Endometrium (tissue), 2 donors: ENCODE data around the gene FBL.

ENCODE experiments used
- FAIRE-seq: peaks from 2 replicates; lab custom pipeline; 2012; peaks lifted over from hg19 to GRCh38; lab: Jason Lieb, UNC
- donor health status: control.
- donor health status: control.

FBL gene

DNA sequence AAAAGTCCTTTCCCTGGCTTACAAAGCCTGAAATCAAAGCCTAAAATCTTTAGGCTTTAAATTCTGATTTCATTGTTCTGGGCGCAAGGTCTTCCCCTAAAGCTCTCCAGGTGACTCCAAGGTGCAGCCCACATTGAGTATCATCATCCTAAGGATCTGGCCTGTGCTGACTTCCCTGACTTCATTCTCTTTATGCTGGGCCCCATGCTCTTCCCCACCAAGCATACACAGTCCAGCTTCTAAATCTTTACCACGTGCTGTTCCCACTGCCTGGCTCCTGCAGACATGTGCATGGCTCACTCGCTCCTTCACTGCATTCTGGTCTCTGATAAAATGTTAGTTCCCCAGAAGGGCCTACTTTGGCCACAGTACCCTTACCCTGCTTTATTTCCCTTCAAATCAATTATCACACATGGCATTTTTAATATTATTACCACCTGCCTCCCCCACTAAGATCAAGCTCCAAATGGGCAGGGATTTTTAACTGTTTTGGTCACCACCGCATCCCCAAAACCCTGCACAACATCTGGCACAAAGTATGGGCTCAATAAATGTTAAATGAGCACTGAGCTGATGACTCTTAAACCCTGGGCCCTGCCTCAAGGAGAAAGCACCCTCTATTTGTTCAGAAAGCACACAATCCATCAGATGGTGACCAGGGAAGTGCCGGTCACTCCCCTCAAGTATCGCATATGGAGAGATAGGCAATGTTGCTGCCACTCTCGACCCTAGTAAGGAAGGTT lies 3.3 kb downstream of the FBL start:
- FAIRE-seq, result no peak

DNA sequence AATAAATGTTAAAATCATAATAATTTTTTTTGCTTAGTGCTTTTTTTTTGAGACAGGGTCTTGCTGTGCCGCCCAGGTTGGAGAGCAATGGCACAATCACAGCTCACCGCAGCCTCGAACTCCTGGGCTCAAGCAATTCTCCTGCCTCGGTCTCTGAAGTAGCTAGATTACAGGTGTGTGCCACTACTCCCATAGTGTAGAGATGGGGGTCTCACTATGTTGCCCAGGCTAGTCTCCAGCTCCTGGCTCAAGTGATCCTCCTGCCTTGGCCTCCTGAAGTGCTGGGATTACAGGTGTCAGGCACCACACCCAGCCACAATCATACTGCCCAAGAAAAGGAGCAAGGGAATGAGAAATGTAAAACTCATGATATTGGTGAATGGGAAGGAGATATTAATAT lies 5.1 kb downstream of the FBL start:
- no peak for FAIRE-seq

DNA sequence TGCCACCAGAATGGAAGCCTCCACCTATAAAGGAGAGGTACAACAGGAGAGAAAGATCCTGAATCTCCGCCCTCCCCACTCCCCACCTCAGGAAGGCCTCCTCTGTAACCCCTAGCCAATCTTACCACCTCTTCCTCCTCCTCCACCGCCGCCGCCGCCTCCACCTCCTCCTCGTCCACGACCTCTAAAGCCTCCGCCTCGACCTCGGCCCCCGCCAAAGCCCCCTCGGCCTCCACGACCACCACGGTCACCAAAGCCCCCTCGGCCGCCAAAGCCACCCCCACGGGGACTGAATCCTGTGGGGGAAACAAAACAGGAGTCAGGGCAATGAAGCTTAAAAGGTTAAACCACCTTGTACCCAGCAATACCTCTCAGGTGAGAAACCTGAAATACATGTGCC lies 5.7 kb downstream of the FBL start:
- no peak for FAIRE-seq

DNA sequence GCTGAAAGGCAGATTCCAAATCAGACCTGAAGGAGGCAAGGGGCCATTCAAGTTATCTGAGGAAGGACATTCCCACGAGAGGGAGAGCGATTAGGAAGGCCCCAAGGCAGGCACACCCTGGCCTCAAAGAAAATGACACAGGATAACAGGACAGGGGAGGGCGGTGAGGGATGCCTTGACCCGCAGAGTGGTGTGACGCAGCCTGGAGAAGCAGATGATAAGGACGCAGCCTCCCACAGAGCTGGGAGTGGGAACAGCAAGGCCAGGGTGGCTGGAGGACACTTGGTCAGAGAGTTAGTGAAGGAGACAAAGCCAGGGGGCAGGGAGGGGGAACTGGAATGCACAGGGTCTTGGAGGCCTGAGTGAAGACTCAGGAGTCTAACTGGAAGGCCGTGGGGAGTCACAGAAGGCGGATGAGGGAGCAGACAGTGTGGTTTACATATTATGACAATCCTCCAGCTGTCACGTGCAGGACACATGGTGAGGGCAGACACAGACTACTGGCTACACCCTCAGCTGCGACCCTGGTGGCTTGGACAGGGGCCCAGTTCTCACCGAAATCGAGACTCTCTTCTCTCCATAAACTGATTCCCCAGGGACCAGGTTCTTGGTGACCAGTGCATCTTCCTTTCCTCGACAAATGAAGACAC lies 6.4 kb downstream of the FBL start:
- FAIRE-seq, result no peak

DNA sequence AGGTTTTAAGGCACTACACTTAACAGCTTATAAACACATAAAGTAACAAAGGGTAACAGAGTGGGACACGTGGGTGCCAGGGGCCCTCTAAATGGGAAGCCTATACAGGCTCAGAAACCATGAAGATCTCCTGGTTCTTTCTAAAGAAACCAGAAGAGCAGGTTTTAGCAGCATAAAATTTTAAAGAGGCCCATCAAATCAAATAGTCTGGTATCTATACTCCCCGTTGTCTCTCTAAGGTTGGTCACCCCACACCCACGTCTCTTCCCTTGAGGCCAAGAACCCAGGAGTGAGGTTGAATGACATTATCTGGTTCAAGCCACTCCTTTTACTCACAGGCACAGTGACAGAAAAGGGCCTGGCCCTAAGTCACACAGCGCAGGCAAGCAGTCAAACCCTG lies 7.6 kb downstream of the FBL start:
- no peak for FAIRE-seq

DNA sequence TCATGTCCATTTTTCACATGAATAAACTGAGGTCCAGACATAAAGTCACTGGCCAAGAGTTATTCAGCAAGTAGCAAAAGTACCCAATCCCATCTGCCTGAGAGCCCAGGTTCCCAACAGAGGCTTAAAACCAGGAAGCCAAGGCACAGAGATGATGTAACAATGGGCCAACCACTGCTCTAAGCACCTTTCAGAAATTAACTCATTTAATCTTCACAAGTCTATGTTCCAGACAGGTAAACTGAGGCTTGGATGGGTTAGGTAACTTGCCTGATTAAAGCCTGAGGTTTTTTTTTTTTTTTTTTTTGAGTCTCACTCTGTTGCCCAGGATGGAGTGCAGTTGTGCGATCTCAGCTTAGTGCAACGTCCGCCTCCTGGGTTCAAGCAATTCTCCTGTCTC lies 8.2 kb downstream of the FBL start:
- no peak for FAIRE-seq

DNA sequence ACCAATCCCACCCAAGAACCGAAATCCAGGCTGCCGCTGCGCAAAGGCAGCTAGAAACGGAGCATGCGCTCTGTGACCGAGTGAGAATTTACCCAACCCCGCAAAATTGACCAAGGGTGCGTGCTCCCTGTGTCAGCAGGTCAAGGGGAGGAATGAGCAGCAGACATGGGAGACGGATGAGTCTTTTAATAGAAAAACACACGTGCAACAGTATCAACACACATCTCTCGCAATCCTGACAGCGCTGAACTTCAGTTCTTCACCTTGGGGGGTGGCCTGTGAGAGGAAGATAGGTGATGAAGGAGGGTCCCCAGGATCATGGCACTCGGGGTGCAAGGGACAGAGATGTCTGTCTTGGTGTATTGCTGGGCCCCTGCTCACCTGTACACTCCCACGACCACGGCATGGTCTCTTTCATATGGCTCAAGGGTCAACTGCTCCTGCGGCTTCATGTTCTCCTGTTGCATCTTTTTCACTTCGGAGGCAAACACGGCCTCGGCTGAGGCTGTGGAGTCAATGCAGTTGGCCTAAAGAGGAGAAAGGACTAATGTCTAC lies 11.8 kb downstream of the FBL start:
- FAIRE-seq, result peak; percentile 12

DNA sequence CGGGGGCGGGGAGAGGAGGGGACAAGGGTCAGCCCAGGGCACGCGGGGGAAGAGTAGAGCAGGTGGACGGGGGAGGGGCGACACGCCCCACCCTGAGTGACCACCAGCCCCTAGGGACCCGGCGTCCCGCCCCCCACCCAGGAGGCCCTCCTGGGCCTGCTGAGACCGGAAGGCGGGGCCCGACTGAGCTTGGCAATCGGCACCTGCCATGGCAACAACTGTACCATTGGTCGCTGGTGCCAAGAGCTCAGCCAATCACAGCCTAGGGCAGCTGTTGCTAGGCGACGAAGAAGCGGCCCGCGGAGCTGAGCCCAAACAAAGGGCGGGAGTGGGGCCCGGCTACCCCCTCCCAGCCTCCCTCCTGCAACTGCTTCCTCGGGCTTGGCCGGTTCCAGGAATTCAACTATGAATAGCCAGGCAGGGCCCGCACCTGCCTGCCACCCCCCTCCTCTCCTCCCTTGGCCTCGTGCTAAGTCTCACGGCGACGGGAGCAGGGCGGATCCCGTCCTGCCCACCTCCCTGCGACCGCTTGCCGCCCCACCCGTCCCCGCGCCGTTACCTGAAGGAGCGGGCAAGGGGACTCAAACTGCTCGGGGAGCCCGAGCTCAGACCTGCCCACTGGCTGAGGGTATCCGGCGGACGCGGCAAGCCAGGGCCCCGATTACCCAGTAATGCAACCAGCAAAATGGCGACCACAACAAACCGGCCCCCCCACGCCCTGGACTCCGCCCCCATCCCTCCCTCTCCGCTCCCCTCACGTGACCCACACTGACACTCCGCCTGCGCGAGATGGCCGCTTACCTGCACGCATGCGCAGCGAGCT lies 12.5 kb downstream of the FBL start, which contains the start of gene DYRK1B:
TSS of gene DYRK1B (minus strand) at position 699 of the 823 bp plus-strand sequence. CDS start 2,295 bp downstream, outside the sequence.
- peak; percentile 73 for FAIRE-seq

DNA sequence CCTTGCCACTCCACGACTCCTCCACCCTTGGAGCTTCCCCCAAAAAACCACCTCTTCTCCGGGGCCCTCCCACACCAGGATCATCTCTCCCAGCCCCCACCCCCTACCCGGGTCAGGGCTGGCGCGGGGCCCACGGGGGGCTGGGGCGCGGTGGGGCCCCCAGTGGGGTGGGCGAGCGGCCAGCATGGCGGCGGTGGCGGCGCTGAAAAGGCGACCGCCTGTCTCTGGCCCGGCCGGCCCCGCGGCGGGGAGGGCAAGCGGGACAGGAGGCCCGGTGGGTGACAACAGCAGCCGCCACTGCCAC lies 13.1 kb downstream of the FBL start:
- no peak for FAIRE-seq

DNA sequence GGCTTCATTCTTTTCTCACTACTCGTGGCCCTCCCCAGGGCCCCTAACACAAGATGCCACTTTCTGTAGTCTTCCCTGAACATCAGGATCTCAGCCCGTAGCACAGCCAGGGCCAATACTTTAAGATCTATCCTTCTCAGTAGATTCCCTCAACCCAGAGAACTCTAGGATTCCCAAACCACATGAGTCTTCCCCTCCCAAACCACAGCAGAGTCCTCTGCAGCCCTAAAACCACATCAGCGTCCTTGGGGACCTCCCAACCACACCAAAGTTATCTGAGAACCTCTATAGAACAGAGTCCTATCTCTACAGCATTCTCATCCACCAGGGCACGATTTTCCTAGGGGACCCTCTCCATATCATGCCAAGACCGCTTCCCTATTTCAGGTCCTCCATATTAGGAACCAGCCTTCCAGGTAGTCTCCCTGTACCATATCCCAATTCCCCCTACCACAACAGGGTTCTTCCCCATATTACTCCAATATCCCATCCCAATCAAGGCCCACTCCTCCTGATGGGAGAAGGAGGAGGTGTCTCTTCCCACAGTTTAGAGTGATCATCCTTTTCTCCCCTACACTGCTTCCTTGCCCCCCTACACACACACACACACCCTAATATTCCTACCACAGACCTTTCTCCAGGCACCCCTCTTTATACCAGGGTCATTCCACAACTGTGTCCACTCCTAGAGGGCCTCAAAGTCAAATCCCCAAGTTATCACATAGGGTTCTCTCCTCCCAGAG lies 13.7 kb downstream of the FBL start:
- FAIRE-seq, result no peak

DNA sequence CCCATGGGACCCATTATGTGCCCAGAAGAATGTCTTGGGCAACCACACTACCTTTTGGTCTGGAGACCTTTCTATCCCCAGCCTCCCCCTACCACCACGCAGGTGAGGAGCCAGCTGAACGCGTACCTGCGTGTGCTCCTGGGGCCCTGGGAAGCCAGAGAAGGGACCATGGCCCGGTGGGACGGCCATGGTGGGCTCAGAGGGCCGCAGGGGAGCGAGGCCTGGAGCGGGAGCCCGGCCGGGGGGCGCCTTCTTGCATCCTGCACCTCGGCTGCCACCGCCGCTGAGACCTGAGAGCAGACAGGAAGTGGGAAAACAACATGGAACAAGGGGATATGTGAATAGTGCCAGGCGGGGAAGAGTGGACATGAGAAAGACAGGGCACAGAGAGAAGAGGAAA lies 14.5 kb downstream of the FBL start:
- no peak for FAIRE-seq

DNA sequence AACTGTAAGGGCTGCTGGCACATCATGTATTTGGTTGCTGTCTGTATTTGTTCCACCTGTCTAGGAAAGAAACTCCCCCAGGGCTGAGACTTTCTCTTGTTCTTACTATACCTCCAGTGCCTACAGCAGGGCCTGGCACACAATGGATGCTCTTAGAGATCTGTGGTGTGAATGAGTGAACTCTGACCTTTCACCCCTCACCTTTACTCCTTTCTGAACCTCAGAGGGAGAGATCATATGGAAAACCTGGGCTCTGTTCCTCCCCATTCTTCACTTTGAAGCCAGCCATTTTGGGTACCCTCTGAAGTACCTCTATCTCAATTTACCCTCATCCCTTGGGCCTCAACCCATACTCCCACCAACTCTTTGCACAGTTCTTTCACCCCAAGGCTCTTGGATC lies 15.3 kb downstream of the FBL start:
- FAIRE-seq, result no peak

DNA sequence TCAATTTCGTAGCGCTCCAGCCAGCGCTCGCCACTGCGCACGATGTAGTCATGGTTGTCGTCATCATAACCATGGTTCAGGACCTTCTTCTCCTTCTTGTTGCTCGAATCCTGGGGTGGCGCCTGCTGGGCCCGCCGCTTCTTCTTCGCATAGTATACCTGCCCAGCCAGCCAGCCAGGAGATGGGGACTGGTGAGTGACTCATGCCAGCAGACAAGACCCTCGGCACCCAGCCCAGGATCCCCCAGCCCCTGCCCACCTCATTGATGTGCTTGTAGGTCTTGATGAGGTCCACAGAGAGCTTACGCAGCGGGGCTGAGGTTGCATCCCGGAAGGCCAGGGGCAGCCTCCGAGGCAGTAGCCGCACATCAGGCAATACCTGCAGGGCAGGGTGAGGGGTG lies 15.8 kb downstream of the FBL start:
- no peak for FAIRE-seq

DNA sequence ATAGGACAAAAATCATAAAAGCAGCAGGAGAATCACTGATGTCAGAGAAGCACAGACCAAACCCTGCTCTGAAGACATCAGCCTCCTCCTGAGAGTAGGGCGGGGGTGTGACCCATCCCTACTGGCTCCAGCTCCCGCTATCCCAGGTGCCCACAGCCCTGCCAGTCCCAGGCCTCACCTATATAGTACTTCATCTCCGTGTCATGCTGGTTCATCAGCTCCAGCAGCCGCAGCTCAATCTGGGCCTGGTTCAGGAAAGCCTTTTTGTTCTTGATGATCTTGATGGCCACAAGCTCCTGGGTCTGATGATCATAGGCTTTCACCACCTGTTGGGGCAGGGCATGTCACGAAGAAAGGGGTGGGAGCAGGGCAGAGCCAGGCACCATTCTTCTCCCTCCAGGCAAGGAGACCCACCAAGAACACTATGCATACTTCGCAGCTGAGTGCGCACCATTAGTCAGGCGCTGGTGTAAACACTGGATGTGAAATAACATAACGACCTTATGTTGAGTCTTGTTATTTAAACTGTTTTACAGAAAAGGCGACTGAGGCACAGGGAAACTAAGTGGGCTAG lies 16.4 kb downstream of the FBL start:
- no peak for FAIRE-seq

DNA sequence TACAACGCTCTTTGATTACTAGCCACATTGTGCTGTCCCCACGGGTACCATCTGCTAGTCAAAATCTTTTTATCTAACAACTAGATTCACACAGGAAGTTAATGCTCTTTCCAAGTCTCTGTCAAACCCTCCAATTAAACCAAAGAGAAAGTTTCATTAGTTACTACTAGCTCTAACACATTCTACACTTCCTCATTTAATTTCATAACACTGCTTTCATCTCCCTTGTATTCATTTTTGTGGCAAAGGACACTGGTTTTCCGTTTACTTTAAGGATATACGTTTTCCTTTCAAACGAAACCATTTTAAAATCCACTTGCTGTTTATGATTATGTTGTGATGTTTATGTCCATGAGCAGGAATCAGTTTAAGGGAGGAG lies 17.5 kb downstream of the FBL start:
- no peak for FAIRE-seq

DNA sequence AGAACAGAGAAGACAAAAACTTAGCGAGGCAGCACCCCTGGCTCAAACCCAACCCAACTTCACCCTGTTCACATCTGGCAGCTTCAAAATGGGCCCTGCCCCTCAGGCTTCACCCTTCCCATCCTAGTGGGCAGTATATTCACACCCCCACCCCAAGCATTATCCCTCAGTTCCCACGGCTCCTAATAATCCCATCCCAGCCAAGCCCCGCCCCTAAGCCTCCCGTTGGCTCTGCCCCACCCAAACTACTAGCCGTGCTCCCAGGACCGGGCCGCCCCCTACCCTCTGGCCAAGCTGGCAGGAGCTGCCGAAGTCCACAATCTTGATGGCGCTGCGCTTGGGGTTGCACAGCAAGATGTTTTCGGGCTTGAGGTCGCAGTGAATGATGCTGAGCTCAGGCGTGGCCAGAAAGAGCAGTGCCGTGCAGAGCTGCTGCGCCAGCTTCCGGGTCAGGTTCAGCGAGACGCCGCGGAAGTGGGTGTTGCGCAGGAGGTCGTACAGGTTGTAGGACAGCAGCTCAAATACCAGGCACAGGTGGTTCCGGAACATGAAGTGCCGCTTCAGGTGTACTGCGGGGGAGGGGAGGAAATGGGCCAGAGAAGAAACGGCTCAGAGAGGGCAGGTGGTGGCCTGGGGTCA lies 18.0 kb downstream of the FBL start:
- no peak for FAIRE-seq

DNA sequence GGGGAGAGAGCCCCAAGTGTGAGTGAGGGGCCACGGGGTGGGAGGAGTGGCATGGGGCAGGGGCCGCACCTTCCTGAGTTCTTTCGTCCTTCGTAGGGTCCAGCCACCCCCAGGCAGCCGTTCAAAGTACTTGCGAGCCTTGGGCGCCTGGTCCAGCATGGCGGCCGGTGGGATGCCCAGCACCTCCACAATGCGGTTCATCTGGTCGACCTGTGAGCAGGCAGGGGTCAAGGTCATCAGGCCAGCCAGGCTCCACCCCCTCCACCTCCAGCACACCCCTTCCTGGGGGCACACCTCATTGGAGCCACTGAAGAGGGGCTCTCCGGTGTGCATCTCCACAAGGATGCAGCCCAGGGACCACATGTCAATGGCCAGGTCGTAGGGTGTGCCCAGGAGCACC lies 19.0 kb downstream of the FBL start:
- no peak for FAIRE-seq

DNA sequence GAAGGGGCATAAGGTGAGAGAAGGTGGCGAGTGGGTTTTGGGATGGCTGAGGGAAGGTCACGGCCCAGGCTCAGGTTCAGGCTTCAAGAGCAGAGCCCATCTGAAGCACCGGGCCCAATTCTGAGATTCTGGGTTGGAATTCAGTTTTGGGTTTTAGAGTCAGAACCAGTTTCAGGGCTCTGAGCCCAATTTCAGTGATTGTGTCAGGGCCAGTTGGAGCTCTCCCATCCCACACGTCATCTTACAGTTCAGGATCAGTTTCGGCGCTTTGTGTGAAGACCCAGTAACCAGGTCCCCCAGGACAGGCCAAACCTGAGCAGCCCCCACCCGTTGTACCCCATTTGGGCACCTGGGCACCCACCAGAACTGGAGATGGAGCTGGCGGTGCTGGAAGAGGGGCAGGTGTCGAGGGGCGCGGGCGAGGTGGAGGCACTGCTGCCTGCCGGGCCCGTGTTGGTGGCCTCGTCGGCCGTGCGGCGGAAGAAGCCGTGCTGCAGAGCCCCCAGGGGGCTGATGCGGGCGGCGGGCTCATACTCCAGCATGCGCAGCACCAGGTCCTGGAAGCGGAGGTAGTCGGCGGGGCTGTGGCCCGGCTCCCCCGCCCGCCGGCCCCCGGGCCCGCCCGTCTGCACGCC lies 19.8 kb downstream of the FBL start:
- no peak for FAIRE-seq

DNA sequence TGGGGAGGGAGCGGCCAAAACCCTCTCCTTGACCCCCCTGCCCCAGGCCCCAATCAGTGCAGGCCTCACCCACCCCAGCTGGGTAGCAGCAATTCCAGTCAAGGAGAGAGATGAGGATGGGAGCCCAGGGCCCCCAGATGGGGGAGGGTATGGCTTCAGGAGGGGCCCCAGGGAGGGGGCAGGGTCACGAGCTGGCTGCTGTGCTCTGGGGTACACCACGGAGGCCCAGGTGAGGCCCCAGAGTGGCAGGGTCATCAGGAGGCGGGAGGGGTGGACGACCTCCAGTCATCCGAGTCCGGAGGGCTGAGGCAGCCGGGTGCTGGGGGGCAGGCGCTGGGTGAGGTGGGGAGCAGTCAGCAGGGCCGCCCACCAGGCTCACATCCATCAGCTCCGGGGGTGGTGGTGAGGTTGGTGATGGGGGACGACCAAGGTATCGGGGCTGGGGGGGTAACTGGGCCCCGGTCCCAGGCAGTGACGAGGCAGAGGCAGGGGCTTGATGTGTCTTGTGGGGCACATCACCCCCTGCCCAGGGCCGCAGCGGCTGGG lies 20.6 kb downstream of the FBL start:
- no peak for FAIRE-seq

DNA sequence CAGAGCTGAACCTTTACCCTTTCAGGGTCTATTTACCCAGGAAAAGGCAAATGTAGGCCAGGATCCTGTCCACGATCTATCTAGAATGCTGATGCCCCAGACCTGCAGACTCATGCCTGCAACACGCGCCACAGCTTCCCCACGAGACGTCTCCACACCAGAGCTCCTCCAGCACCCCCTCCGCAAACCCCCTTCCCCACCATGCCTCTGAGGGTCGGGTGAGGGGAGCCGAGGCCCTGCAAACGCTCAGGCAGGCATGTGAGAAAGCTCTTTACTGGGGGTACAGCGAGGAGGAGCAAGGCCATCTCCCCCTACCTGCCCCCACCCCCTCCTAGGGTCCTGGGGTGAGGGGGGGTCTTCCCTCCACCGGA lies 21.1 kb downstream of the FBL start:
- no peak for FAIRE-seq
